SU-DHL-6 (cell line): ENCODE data around the gene KCTD6.

Experiments
- EZH2phosphoT487 ChIP-seq: fragments of 200-600 bp; sonication (generic), shearing (Covaris generic); conservative IDR thresholded peaks from 2 replicates; pipeline ENCODE4 v1.6.1; 2018; ENCODE audit warnings: mild to moderate bottlenecking, antibody characterized with exemption, low read length, moderate library complexity, mixed read lengths
- TF ChIP-seq, protein P1 (sequence below): fragments of 200-600 bp; sonication (generic); IDR thresholded peaks from one replicate; pipeline ENCODE4 v1.5.1; 2017; ENCODE audit warnings: antibody characterized with exemption, mild to moderate bottlenecking, low read length, moderate library complexity; ENCODE audit not compliant: insufficient read depth, poor library complexity, severe bottlenecking

DNA sequence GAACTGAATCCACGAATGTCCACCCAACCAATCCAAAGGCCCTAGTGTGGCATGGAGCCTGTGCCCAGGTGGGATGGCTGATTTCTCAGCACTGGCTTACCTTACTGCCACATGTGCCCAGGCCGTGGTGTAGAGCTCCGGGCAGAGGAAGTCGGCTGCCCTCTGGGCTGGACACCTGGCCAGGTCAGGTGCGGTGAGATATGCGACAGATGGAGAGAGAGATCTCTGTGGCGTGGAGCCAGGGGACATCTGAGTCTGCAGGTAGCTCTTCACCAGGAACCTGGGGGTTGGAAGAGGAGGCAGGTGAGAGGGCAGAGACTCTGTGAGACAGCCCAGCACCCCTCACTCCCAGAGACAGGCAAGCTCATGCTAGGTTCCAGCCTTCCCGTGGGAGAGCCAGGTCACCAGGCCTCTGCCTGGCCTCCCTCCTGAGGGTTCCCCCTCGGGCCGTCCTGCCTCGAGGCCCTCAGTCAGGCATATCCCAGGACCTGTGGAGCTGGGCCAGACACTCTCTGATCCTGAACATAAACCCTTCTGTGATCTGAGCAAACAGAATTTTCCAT, 32.5 kb downstream of the KCTD6 start:
- TF ChIP-seq, protein P1, sequence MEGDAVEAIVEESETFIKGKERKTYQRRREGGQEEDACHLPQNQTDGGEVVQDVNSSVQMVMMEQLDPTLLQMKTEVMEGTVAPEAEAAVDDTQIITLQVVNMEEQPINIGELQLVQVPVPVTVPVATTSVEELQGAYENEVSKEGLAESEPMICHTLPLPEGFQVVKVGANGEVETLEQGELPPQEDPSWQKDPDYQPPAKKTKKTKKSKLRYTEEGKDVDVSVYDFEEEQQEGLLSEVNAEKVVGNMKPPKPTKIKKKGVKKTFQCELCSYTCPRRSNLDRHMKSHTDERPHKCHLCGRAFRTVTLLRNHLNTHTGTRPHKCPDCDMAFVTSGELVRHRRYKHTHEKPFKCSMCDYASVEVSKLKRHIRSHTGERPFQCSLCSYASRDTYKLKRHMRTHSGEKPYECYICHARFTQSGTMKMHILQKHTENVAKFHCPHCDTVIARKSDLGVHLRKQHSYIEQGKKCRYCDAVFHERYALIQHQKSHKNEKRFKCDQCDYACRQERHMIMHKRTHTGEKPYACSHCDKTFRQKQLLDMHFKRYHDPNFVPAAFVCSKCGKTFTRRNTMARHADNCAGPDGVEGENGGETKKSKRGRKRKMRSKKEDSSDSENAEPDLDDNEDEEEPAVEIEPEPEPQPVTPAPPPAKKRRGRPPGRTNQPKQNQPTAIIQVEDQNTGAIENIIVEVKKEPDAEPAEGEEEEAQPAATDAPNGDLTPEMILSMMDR: no peak
- TF ChIP-seq EZH2phosphoT487: no peak
